Measurements from ENCODE around the gene RPP25L.

Gene RPP25L

GRCh38 chr9:34565856-34566255, 46.0 kb downstream of the RPP25L start:
- no peak for DNase-seq

GRCh38 chr9:34564617-34565016, 47.3 kb downstream of the RPP25L start:
- no peak for DNase-seq

- DNase-seq, result no peak
Measured at GRCh38 chr9:34563262-34563661, 48.6 kb downstream of the RPP25L start.

- DNase-seq, result peak; percentile 15
Measured at GRCh38 chr9:34562135-34562745, 49.7 kb downstream of the RPP25L start.

- no peak for DNase-seq
Measured at GRCh38 chr9:34560599-34561214, 51.2 kb downstream of the RPP25L start.

All from CD4-positive, alpha-beta T cell treated with Interleukin-6 for 4 hours (primary cell).